Measurements from ENCODE around the gene EPHB3. TPM values are rescaled to one million over a fixed set of nuclear protein-coding genes. Genes with fewer than 3 reads are reported as not detected.

Gene EPHB3
- total and polyA plus RNA-seq, 10 of the 15 experiments (the other 5 are each of a cell fraction or from before 2014, with no cell fraction given) = 0.09 TPM; not detected in 9

GRCh38 chr3:184590795-184591194 is 29.2 kb downstream of the EPHB3 start (continued):
- TF ChIP-seq PKNOX1 (IDR thresholded peaks at IDR 0.05) (no peak), RUNX3 (IDR thresholded peaks at IDR 0.05; ENCODE audit: low read length) (no peak), POLR2A (IDR thresholded peaks at IDR 0.05; ENCODE audit: low read depth, low read length) (no peak), DPF2 (IDR thresholded peaks at IDR 0.05) (no peak), KAT2A (conservative IDR thresholded peaks at IDR 0.05; ENCODE audit: control insufficient read depth, low read depth, low read length) (no peak), BCL3 (IDR thresholded peaks at IDR 0.05; ENCODE audit: borderline replicate concordance, insufficient read depth, low read depth, low read length, poor library complexity, severe bottlenecking) (no peak)

DNA sequence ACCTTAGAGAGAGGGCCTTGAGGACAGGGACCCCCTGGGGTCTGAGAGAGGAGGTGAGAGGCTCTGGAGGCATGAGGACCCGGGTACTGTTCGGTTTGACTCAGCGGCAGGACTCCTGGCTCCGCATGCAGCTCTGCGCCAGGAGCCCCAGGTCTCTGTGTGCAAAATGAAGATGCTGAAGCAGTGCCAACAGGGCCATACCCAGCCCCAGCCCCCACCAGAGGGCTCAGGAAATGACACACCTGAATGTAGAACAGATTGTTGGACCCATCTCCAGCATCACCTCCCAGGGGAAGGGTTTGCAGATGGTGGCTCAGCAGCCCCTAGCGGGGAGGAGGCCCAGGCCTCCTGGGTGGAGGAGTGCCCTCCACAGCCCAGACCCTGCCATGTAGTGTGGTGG is 30.2 kb downstream of the EPHB3 start:
- BruUV-seq (replicated peaks) = no TSS peak
- no peak for TF ChIP-seq ZNF217 (IDR thresholded peaks at IDR 0.05)
- TF ChIP-seq ESRRA (IDR thresholded peaks at IDR 0.05; ENCODE audit: low read length) = no peak
- TF ChIP-seq STAT1 (conservative IDR thresholded peaks at IDR 0.05) = no peak

More for the DNA sequence above, 30.2 kb downstream of the EPHB3 start:
- Histone ChIP-seq H3K36me3 (ENCODE audit: control insufficient read depth in 2 of 2, insufficient read depth in 2 of 2, low read length in 1 of 2) (no peaks in the 10 kb centered on the region), H3K27ac (ENCODE audit: control insufficient read depth, insufficient read depth) (no peak overlapping the region), H2AFZ (ENCODE audit: control insufficient read depth, low read depth, low read length) (no peak overlapping the region), H3K9ac (ENCODE audit: control insufficient read depth, insufficient read depth, low read length) (no peak overlapping the region), H3K4me3 (no peak overlapping the region), H3K27me3 (replicated peaks in 1 of 2; ENCODE audit: control insufficient read depth in 2 of 2, insufficient read depth in 2 of 2, low read length in 1 of 2) (no peaks in the 10 kb centered on the region; a peak in 1 of 4 replicates), H3K79me2 (ENCODE audit: control insufficient read depth, insufficient read depth, low read length) (no peaks in the 10 kb centered on the region), H3K9me3 (replicated peaks; ENCODE audit: control insufficient read depth, insufficient read depth, low read length) (no peaks in the 10 kb centered on the region), H3K4me2 (ENCODE audit: control insufficient read depth, insufficient read depth) (no peak overlapping the region), H4K20me1 (ENCODE audit: control insufficient read depth, insufficient read depth) (no peaks in the 10 kb centered on the region), H3K4me1 (ENCODE audit: control insufficient read depth, insufficient read depth, low read length) (no peaks in the 10 kb centered on the region)
- ChIA-PET POLR2A (interaction anchor here (1.2 kb wide), 1 partner anchor 222 kb away, joined by 3 read pairs; no protein-coding TSS in a partner anchor), CTCF (interaction anchor here (0.8 kb wide), 1 partner anchor 184 kb away, joined by 3 read pairs; no protein-coding TSS in a partner anchor), RAD21 (ENCODE audit: unreplicated experiment) (no interaction called here), SMC1A (ENCODE audit: uncharacterized antibody, unreplicated experiment) (no interaction called here)
- DNase-seq (ENCODE audit: low read depth, low spot score) (no peak), ATAC-seq (no peak; the same call in 2 of the 3 replicates), FAIRE-seq (no peak)
- 65% methylated on average over 6 of the region's 6 CpGs for WGBS (ENCODE audit: insufficient coverage, insufficient replicate concordance, low lambda C conversion rate, missing lambda C conversion rate)
- in situ Hi-C loops (cut with MboI) (no loop called here), intact Hi-C loops (cut with micrococcal nuclease; ENCODE audit: unreplicated experiment) (no loop called here)

Data from GM12878 (cell line).